Mammary epithelial cell (primary cell): ENCODE data around the gene SMAD5.

ENCODE experiments used
- EZH2 ChIP-seq: IDR thresholded peaks from 2 replicates; pipeline ENCODE4 v1.6.1; 2012; ENCODE audit warnings: low read length, inconsistent platforms, borderline replicate concordance
- TF ChIP-seq, protein P1 (sequence below), 2 donors: IDR thresholded peaks in 1 of 2; conservative IDR thresholded peaks in 1 of 2; 2 replicates each; pipeline ENCODE4 v1.5.1; 2011 to 2012; ENCODE audit warnings: inconsistent platforms in 2 of 2, low read length in 2 of 2, mild to moderate bottlenecking in 2 of 2, control low read depth in 1 of 2, low read depth in 1 of 2; ENCODE audit not compliant: insufficient read depth in 1 of 2; ENCODE audit errors: extremely low read depth in 1 of 2

DNA sequence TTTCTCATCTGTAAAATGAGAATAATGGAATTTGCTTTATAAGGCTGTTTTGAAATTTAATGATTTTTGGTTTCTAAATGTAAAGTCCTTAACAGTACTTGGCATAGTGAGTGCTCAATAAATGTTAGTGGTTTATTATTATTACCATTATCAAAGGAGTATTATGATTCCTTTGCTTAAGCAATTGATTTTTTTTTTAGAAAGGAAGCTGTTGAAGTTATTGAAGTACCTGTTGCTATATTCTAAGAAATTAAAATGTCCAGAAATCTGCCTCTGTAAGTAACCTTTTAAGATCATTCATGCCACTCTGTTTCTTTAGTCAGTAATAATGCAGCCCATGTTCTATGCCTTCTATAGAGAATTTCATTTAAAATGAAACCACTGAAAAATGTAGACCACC is 15.0 kb downstream of the SMAD5 start:
- TF ChIP-seq, protein P1, sequence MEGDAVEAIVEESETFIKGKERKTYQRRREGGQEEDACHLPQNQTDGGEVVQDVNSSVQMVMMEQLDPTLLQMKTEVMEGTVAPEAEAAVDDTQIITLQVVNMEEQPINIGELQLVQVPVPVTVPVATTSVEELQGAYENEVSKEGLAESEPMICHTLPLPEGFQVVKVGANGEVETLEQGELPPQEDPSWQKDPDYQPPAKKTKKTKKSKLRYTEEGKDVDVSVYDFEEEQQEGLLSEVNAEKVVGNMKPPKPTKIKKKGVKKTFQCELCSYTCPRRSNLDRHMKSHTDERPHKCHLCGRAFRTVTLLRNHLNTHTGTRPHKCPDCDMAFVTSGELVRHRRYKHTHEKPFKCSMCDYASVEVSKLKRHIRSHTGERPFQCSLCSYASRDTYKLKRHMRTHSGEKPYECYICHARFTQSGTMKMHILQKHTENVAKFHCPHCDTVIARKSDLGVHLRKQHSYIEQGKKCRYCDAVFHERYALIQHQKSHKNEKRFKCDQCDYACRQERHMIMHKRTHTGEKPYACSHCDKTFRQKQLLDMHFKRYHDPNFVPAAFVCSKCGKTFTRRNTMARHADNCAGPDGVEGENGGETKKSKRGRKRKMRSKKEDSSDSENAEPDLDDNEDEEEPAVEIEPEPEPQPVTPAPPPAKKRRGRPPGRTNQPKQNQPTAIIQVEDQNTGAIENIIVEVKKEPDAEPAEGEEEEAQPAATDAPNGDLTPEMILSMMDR (conservative IDR thresholded peaks at IDR 0.05 in 1 of 2, IDR thresholded peaks at IDR 0.05 in 1 of 2; ENCODE audit: extremely low read depth in 1 of 2, insufficient read depth in 1 of 2, low read depth in 1 of 2, low read length in 2 of 2): no peak
- TF ChIP-seq EZH2: no peak
